Dermis blood vessel endothelial cell (primary cell): ENCODE measurements around the gene CRYGB. TPM values are rescaled to one million over a fixed set of nuclear protein-coding genes. Genes with fewer than 3 reads are reported as not detected.
"Not testable (repeated sequence)": the region's sequence is repeated elsewhere in the genome, so short reads cannot be mapped to it uniquely, and the experiment has no call there.

Source experiments
- DNase-seq: peaks from one replicate; pipeline ENCODE4 v3.0.0; 2010
- total RNA-seq: library from RNA; depleted of rRNA; stranded (reverse); fragments of >200 nt; gene quantifications from 2 replicates; pipeline ENCODE4 v1.2.3, GENCODE V29; 2014

Gene CRYGB
- total RNA-seq, 1 donor from 2014 or later: not detected

GRCh38 chr2:208112273-208112745 lies 33.6 kb downstream of the CRYGB start:
- not testable (repeated sequence) for DNase-seq

- DNase-seq: no peak
These were observed 42.3 kb downstream of the CRYGB start for GRCh38 chr2:208103616-208104015.

GRCh38 chr2:208101716-208102631 lies 44.0 kb downstream of the CRYGB start:
- peak; percentile 24 for DNase-seq

- DNase-seq: no peak
These were observed 46.1 kb downstream of the CRYGB start for GRCh38 chr2:208099682-208100470.

GRCh38 chr2:208098701-208099100 lies 47.3 kb downstream of the CRYGB start:
- not testable (repeated sequence) for DNase-seq

- DNase-seq: no peak
These were observed 47.7 kb downstream of the CRYGB start for GRCh38 chr2:208098267-208098666.

- DNase-seq: no peak
These were observed 48.2 kb downstream of the CRYGB start for GRCh38 chr2:208097801-208098200.

- DNase-seq: no peak
These were observed 48.6 kb downstream of the CRYGB start for GRCh38 chr2:208097313-208097712.

GRCh38 chr2:208096080-208096479 lies 49.9 kb downstream of the CRYGB start:
- no peak for DNase-seq

GRCh38 chr2:208093128-208093527 lies 52.8 kb downstream of the CRYGB start:
- DNase-seq: no peak

Other genes with a start within 250 kb of the CRYGB start
- 11.3 and 18.5 TPM in 2 replicates for gene PLEKHM3, start 120.6 kb downstream of the CRYGB start, total RNA-seq
- not detected in 2 replicates for gene CRYGD, start 21.6 kb downstream of the CRYGB start, total RNA-seq
- not detected in 2 replicates for gene CRYGC, start 16.3 kb downstream of the CRYGB start, total RNA-seq
- gene CRYGA, start 17.4 kb upstream of the CRYGB start, total RNA-seq: not detected in 2 replicates
- not detected in 2 replicates for gene C2orf80, start 43.9 kb upstream of the CRYGB start, total RNA-seq
- 107 and 137 TPM in 2 replicates for gene IDH1, start 108.9 kb upstream of the CRYGB start, total RNA-seq
- gene PIKFYVE, start 120.1 kb upstream of the CRYGB start, total RNA-seq: 33.2 and 36.3 TPM in 2 replicates